ENCODE data around the gene ADGRG6.

DNA sequence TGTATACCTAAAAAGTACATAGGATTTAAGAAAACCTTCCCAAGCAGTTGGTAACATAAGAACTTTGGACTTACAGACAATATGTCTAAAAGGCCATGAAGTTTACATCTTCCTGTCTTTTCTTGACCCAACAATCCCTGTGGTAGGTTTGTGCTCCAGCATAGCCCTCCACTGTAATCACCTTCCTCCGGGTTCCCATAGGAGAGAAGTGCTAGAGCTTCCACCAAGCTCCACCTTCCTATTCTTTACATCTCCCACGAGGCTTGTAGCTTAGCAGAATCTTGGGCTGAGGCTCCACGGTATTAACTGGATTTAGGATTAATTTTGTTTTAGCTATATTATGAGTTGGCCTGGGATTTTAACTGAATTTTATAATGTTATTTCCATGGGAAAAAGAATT lies 23.3 kb downstream of the ADGRG6 start:
- no peak for TF ChIP-seq CTCF (IDR thresholded peaks at IDR 0.05; ENCODE audit: insufficient read depth, low read length, poor library complexity, severe bottlenecking)
- no peak for TF ChIP-seq EZH2phosphoT487 (conservative IDR thresholded peaks at IDR 0.05; ENCODE audit: low read length)
